IPS DF 4.7 (cell line): ENCODE results near the gene RPS17.
"Not testable (repeated sequence)": the region's sequence is repeated elsewhere in the genome, so short reads cannot be mapped to it uniquely, and the experiment has no call there.

Experiments used
- DNase-seq: peaks from one replicate; pipeline ENCODE4 v3.0.0-alpha.2; 2013; ENCODE audit warnings: low spot score; ENCODE audit errors: extremely low read depth

The RPS17 gene

DNA sequence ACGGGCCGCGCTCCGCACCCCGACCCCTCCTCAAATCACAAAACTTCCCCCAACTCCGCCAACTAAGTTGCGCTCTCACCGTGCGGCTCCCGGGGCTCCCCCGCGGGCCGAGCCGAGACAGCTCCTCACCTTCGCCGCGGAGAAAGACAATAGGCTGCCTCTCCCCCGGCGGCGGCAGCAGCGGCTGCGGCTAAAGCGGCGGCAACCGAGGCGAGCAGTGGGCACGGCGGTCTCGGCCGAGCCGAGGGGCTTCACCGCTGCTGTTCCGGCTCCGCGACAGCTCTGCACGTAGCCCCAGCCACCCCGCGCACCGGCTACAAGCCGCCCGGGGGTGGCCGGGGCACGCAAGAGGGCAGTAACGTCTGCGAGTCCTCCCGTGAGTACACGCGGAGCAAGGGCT lies 26.7 kb downstream of the RPS17 start:
- not testable (repeated sequence) for DNase-seq

DNA sequence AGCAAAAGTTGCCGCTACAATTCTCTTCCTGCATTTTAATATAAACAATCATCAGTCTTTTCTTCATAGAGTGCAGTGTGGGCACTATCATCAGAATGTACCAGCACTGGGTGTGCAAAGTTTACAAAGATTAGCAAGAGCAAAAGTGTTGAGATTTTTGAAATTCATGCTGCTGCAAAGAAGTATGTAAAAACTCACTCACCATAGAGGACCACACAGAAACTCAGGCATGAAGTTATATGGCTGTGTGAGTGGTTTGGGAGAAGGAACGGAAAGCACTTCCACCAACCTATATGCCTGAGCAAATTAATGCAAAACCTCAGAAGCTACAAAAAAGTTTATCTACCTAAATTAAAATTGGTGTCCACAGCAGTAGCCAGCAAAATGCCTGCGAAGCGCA lies 32.6 kb downstream of the RPS17 start:
- DNase-seq = not testable (repeated sequence)

DNA sequence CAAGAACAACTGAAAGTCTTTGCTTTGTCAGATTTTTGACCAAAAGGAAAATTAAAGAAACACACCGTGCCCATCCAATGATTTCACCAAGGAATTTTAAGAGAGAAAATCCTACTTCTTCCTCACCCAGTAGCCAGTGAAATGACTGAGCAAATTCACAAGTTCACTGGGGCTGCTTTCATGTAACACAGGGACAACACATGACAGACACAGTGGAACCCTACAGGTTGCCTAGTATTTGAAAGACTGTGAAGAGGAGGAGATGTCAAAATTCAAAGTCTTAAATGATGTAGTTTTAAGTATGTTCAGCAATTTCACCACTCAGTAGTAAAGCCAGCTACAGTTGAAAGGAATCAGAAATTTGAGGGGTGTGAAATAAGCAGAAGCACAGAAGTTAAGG lies 33.2 kb downstream of the RPS17 start:
- DNase-seq = not testable (repeated sequence)

DNA sequence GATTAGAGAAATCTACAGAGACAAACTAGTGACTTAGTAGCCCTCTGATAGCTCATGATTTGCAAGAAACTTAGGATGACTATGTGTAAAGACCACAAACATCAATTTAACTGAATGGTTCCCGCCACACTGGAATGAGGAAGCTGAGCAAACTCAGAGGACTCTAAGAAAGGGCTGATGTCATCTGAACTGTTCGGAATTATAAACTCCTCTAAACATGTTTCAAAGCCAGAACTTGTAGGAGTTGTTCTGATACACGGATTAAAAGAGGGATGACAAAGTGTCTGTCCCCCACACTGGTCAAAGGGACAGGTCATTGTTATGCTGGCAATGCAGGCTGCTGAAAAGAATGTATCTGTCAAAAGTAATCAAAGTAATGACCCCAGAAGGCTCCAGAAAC lies 34.4 kb downstream of the RPS17 start:
- DNase-seq = not testable (repeated sequence)

DNA sequence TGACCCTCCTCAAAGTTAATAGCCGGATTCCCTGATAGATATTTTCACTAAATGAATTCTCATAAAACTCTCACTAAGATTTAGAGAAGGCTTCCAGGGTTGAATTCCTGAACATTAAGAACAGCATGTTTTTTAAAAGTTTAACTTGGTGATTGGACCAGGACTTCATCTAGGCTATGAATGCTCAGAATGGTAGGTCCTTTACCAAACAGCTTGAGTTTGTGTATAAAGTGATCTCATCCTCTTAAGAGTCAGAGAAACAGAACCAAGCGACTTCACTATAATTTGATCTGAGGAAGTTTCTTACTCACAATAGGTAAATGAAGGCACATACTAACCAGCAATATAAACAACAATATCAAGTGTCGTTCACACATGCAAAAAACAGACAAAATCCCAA lies 36.2 kb downstream of the RPS17 start:
- DNase-seq = not testable (repeated sequence)

DNA sequence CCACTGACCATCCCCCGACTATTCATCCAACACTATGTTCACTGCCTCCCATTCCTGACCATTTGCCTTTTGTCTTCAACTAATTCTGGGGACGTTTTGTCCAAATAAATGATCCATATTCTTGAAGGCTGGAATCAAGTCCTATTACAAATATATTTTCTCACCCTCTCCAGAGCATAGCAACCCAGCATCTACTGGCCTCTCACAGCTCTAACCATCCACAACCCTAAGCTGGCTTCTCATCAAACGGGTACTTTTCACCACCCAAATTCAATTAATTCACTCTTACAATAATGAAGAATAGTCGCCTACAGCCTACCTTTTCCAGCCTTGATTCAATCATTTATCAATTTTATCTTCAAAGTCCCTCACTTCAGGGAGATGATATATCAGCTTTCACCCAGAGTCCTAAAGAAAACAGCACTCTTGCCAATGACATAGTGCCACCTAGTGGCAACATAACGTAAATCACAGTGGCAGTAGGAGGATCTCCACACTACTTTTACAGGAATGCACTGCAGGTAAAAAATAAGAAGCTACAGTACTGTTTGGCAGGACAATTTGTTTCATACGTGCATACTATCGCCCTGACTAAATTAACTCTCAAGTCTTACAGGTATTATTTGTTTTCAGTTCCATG lies 37.4 kb downstream of the RPS17 start:
- not testable (repeated sequence) for DNase-seq

DNA sequence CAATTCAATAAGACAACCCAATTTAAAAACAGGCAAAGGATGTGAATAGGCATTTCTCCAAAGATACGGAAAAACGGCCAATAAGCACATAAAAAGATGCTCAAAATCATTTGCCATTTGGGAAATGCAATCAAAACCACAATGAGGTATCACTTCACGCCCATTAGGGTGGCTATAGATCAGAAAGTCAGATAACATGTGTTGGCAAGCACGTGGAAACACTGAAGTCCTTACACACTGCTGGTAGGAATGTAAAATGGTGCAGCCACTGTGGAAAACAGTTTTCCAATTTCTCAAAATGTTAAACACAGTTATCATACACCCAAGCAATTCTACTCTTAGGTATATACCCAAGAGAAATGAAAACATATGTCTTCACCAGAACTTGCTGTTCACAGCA lies 39.5 kb downstream of the RPS17 start:
- DNase-seq = not testable (repeated sequence)

DNA sequence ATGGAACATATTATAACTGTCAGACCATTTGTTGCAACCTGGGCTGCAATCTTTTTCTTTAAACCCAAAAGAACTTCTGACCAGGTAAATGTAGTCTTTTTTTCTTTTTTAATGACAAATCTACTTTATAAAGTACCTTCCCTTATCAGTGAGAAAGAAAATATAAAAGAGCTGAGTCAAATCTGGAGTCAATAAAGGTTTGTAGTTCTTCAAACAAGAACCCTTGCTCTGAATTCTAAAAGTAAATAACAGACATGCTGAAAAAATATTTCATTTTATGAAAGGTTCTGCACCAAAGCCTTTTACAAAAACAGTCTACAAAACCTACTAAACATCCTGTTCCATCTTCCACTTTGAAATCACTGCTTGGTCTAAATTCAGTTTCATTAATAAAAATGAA lies 42.3 kb downstream of the RPS17 start:
- not testable (repeated sequence) for DNase-seq

DNA sequence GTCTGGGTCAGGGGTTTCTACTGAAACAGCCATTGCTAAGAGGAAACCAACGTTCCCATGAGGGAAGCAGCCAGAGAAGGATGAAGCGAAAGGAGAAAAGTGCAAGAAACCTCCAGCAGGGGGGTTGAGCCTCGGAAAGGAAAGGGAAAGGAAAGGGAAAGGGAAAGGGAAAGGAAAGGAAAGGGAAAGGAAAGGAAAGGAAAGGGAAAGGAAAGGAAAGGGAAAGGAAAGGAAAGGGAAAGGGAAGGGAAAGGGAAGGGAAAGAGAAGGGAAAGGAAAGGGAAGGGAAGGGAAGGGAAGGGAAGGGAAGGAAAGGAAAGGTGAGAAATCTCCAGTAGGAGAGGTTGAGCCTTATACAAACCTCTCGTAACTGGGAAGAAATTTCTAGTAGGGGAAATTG lies 52.0 kb downstream of the RPS17 start:
- not testable (repeated sequence) for DNase-seq

DNA sequence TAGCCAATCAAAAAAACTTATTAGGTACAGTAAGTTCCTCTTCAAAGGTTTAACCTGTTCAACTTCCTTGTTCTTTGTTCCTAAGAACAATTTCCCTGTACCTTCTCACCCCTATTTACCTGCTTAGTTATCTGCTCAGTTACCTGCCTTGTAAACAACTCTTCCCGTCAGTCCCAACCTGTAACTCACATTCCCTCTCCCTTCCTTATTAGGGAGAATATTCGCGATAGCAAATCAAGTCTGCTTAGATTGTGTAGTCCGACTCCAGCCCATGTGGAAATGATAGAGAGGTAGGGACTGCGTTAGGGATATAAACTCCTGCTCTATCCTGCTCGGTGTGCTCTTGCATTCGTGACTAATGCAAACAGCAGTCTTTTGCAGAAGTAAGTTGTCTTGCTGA lies 53.2 kb downstream of the RPS17 start:
- not testable (repeated sequence) for DNase-seq
